Stimulated activated CD4-positive, alpha-beta T cell treated with anti-CD3 and anti-CD28 coated beads, Interleukin-2, amount 100 ng/mL, for 24 hours (primary cell): ENCODE data around the gene ESRRA.

Source experiments
- DNase-seq, 2 donors: peaks; one replicate each; pipeline ENCODE4 v3.0.0-alpha.2; 2020

Gene ESRRA

DNA sequence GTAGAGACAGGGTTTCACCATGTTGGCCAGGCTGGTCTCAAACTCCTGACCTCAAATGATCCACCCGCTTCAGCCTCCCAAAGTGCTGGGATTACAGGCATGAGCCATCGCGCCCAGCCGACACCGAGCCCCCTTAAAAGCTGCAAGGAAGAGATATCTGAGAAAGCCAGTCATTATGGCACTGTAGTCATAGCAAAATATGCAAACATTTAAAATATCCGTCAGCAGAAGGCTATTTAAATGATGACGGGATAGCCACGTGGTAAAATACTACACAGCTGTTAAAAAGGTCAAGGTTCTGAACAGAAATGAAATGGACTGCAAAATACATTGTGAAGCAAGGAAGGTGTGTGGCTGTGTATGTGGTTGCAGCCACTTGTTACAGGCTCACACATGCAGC is 28.2 kb downstream of the ESRRA start:
- DNase-seq: no peak

DNA sequence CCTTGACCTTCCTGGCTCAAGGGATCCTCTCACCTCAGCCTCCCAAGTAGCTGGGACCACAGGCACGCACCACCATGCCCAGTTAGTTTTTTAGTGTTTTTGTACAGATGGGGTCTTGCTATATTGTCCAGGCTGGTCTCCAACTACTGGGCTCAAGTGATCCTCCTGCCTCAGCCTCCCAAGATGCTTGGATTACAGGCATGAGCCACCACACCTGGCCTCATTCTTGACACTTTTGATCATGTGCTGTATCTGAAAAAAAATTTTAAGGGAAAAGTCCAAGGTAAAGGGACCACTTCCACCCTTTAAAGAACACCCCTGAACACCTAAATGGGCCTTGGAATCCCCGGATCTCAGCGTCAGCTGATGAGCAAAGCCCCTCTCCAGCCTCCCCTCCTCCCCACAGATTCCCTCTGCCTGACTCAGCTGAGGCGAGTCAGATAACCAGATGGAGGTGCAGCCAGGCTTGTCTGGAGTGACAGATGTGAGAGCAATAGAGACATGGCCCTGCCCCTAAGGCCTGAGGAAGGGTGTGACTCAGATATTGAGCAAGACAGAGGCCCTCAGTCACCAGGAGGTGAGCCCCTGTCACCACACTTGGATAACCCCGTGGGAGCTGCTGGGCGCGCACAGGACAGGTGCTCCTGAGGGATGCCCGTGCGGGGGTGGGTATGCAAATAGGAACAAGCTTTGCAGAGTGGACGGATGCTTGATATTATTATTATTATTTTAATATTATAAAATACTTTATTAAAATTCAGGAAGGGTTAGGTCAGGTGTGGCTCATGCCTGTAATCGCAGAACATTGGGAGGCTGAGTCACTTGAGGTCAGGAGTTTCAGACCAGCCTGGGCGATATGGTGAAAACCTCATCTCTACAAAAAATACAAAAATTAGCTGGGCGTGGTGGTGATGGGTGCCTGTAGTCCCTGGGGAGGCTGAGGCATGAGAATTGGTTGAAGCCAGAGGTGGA is 29.7 kb downstream of the ESRRA start:
- DNase-seq: peak; percentile 30 to 42

DNA sequence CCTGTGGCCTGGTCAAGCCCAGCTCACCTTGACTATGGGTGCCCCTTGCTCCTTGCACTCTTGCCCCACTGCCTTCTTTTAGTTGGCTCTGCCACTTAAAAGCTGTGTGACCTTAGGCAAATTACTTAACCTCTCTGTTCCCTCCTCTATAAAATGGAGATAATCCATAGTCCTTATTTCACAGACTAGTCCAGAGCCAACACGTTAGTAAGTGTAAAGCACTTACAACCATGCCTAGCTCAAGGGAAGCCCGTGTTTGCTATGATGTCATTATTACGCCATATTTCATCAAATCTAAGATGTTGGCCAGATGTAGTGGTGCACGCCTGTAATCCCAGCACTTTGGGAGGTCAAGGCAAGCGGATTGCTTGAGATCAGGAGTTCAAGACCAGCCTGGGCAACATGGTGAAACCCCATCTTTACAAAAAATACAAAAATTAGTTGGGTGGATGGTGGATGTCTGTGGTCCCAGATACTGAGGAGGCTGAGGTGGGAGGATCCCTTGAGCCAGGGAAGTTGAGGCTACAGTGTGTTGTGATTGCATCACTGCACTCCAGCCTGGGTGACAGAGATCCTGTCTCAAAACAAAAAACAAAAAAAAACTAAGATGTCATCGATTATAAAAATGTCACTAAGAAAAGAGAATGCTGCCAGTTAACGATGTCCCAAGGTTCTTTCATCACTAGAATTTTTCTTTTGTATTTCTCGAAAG is 32.4 kb downstream of the ESRRA start:
- DNase-seq: no peak

DNA sequence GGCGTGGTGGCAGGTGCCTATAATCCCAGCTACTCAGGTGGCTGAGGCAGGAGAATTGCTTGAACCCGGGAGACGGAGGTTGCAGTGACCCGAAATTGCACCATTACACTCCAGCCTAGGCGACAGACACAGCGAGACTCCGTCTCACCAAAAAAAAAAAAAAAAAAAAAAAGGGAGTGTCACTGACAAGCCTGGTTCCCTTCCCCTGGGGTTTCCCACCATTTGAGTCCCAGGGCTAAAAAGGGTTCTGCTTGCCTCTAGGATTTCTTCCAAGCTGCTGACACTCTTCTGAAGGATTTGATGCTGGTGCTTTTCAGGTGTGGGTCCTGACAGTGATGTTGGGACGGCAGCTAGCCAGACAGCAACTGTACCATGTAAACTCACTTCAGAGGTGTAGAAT is 33.4 kb downstream of the ESRRA start:
- DNase-seq: no peak

DNA sequence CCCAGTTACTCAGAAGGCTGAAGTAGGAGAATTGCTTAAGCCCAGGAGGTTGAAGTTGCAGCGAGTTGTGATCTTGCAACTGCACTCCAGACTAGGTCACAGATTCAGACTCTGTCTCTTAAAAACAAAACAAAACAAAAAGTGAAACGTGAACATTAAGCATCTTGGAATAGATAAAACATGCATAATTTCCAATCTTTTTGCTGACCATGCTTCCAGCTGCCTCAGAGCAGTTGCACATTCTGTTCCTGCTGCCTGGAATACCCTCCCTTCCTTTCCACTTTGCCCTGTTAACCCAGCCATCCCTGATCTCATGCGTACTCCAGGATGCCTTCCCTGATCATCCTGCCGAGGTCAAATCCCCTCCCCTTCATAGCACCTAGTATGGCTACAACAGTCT is 34.0 kb downstream of the ESRRA start:
- no peak for DNase-seq

DNA sequence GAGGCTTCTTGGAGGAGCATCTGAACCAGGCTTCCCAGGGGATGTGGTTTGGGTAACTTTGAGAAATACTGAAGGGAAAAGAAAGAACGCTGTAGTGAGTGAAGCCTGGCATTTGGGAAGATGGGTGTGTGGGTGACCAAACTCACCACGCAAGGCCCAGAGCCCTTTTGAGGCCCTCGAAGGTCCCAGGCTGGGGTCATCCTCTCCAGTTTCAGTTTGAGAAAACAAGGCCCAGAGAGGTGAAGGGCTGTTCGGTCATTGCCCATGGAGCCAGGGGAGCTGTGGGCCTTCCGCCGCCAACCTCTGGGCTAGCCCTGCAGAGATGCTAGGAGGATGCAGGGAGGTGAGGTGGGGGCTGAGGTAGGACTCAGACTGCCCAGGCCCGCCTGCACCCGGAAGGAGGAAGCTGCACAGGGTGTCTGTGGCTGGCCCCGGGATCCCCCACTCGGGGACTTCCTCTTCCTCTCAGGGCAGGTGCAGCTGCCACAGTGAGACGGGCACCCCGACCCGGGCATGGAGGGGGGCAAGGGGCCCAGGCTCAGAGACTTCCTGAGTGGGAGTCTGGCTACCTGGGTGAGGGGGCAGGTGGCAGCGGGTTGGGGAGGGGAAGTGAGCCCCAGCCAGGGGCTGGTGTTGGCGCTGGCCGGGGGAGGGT is 34.6 kb downstream of the ESRRA start, which contains the start of gene CCDC88B:
TSS of gene CCDC88B (plus strand) at position 451 of the 655 bp plus-strand sequence. CDS start at position 514, 63 bp downstream.
- DNase-seq: peak; percentile 81 to 84

DNA sequence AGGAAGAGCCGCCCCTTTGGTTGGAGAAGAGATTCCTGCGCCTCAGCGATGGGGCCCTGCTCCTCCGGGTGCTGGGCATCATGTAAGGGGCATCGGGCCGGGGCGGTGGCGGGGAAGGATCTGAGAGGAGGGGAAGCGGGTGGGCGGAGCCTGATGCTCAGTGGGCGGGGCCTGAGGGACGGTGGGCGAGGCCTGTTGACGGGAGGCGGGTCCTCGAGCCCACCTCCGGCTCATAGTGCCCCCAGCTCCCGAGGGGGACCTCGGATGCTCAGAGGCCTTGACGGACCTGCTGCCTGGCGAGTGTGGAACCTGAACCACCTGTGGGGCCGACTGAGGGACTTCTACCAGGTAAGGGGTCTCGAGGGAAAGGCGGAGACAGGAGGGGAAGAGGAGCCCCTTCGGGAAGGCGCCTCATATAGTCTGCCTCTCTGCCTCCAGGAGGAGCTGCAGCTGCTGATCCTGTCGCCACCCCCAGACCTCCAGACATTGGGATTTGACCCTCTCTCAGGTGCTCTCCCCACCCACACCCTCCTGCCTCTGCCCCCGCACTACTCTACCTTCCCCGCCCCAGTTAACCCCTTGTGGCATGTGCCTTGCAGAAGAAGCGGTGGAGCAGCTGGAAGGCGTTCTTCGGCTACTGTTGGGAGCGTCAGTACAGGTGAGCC is 35.5 kb downstream of the ESRRA start:
- DNase-seq: peak; percentile 83 to 90

DNA sequence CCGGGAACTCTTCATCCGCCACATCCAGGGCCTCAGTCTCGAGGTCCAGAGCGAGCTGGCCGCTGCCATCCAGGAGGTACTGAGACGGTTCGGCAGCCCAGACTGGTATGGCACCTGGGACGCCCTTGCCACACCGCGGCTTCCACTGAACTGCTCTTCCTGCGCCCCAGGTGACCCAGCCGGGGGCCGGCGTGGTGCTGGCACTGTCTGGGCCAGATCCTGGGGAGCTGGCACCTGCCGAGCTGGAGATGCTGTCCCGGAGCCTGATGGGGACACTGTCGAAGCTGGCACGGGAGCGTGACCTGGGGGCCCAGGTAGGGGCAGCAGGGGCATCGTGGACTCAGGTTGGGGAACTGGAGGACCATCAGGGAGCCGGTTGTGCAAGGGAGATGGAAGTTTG is 36.1 kb downstream of the ESRRA start:
- DNase-seq: no peak

DNA sequence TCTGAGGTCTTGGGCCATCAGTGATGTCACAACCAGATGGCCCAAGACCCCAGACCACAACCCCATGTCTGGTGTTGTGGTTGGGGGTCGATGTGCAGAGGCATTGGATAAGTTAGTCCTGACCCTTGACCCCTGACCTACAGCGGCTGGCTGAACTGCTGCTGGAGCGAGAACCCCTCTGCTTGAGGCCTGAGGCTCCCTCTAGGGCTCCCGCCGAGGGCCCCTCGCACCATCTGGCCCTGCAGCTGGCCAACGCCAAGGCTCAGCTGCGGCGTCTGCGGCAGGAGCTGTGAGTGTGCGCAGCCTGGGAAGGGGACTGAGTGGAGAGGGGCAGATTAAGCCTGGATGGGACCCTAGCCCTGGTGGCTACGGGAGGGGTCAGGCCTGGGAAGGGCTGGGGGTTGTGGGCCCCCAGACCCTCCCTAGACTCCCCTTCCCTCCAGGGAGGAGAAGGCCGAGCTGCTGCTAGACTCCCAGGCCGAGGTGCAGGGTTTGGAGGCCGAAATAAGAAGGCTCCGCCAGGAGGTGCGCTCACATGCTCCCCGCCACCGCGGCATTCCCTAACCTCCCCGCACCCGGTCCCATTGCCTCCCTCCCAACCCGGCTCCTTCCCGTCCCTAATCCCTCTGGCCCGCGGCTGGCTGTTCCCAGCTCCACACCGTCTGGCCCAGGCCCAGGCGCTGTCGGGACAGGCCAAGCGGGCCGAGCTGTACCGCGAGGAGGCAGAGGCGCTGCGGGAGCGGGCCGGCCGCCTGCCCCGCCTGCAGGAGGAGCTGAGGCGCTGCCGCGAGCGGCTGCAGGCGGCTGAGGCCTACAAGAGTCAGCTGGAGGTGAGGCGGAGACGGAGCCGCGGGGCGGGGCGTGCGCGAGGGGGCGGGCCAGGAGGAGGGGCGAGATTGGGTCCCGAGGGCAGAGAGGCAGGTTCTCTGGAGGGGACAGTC is 36.8 kb downstream of the ESRRA start:
- DNase-seq: peak; percentile 92 to 95

DNA sequence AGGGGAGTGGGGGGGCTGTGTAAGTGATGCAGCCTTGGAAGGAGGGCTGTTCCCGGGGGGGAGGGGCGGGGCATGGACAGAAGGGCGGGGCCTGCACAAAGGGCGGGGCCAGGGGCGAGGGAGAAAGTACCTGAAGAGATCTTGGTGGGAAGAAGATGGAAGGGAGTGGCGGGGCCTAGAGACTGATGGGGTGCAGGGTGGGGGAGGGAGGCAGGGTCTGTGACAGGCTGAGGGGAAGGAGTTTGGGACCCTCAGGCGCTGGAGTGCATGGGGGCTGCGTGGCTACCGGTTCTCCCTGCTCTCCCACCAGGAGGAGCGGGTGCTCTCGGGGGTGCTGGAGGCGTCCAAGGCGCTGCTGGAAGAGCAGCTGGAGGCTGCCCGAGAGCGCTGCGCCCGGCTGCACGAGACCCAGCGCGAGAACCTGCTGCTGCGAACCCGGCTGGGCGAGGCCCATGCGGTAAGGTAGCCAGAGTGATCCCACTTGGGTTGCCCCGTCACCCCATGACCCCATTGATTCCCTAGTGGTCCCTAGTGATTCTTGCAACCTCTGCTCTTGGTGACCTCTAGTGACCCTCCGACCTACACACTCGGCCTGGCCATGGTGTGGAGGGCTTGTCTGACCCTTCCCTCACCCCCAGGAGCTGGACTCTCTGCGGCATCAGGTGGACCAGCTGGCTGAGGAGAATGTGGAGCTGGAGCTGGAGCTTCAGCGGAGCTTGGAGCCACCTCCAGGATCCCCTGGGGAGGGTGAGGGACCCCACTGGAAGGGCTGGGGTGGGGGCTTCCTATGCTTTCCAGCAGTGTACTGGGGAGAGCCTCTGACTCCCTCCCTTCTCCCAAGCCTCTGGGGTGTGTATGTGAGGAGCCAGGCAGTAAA is 37.8 kb downstream of the ESRRA start:
- DNase-seq: no peak

DNA sequence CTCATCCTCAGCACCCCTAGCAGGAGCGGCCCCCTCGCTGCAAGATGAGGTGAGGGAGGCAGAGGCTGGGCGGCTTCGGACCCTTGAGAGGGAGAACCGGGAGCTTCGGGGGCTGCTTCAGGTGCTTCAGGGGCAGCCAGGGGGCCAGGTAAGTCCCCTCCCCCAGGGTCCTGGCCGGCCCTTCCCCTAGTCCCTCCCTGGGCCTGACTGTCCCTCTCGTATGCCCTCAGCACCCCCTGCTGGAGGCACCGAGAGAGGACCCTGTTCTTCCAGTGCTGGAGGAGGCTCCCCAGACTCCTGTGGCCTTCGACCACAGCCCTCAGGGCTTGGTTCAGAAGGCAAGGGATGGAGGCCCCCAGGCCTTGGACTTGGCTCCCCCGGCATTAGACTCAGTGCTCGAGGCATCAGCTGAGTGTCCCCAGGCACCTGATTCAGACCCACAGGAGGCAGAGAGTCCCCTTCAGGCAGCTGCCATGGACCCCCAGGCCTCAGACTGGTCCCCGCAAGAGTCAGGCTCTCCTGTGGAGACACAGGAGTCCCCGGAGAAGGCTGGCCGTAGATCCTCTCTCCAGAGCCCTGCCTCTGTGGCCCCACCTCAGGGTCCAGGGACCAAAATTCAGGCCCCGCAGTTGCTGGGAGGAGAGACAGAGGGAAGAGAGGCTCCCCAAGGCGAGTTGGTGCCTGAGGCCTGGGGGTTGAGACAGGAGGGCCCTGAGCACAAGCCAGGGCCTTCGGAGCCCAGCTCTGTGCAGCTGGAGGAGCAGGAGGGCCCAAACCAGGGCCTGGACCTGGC is 38.6 kb downstream of the ESRRA start:
- no peak for DNase-seq

DNA sequence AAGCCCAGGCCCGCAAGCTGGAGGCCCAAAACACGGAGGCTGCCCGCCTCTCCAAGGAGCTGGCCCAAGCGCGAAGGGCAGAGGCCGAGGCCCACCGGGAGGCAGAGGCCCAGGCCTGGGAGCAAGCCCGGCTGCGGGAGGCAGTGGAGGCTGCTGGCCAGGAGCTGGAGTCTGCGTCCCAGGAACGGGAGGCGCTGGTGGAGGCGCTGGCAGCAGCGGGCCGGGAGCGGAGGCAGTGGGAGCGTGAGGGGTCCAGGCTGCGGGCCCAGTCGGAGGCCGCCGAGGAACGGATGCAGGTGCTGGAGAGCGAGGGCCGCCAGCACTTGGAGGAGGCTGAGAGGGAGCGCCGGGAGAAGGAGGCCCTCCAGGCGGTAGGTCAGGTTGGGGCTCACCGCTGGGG is 39.5 kb downstream of the ESRRA start:
- no peak for DNase-seq

DNA sequence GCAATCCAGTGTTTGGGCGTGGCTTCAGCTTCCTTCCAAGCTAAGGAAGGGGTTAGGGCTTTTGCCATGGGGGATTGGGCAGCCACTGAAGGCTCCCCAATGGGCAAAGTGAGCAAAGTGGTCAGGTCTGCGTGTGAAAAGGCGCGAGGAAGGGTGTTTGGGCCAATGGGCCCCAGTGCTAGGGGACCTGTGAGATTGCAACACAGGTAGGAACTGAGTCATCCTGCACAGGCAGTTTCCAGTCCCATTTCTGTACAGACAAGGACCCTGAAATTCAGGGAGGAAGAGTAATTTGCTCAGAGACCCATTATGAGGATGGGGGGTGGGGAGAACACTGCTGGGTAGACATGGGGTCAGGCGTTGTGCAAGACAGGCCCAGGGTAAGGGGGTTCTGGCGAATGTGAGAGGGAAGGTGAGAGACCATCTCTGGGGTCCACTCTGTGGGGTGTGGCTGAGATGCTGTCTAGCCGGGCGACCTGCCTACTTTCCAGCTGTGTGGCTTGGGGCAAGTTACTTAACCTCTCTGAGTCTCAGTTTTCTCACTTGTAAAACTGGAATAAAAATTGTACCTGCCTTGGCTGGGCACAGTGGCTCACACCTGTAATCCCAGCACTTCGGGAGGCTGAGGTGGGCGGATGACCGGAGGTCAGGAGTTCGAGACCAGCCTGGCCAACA is 42.0 kb downstream of the ESRRA start:
- DNase-seq: no peak

DNA sequence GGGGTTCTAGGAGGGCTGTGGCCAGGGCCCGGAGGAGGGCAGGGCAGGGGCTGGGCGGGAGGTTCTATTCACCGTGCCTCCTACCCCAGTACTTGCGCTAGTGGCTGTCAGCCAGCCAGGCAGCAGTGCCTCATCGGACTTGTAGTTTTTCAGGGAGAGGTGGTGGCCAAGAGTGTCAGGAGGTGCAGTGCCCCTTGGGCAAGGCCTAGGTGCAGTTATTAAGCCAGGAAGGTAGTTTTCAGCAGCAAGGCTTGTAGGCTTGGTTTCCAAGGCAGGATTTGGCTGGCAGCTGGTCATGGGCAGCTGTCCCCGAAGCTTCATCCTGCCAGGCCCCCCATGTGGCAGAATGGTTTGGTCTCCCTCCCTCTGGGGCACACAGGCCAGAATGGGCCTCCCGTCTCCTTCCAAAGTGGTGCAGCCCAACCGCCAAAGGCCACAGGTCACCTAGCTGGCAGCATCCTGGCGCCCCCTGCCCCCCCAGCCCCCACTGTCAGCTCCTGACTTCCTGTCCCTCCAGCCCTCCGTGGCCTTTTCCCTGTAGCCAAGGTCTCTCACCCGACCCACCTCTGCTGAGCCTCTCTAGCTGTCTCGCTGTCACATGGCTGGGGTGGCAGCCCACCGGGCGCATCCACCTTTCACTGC is 43.2 kb downstream of the ESRRA start:
- DNase-seq: no peak

DNA sequence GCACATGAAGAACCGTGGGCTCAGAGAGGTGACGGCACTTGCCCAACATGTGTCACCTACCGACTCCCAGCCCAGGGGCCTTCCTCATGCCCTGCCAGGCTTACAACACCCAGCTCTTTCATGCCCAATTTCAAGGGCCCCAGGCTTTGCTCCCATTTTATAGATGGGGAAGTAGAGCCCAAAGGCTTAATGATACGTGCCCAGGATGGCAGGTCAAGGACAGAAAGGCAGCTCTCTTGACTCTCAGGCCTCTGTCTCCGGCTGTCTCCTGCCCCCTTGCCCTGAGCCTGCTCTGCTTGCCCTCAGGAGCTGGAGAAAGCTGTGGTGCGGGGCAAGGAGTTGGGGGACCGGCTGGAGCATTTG is 43.7 kb downstream of the ESRRA start:
- DNase-seq: no peak

DNA sequence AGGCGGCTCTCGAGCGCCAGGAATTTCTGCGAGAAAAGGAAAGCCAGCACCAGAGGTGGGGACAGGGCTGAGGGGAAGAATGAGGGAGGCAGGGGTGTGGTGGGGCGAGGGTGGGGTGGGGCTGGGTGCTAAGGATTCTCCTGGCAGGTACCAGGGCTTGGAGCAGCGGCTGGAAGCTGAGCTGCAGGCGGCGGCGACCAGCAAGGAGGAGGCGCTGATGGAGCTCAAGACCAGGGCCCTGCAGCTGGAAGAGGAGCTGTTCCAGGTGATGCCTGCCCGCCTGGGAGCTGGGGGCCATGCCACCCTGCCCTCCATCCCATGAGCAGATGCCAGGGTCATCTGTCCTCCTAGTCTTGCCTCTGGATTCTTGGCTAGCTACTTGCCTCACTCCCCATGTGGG is 44.1 kb downstream of the ESRRA start:
- no peak for DNase-seq

DNA sequence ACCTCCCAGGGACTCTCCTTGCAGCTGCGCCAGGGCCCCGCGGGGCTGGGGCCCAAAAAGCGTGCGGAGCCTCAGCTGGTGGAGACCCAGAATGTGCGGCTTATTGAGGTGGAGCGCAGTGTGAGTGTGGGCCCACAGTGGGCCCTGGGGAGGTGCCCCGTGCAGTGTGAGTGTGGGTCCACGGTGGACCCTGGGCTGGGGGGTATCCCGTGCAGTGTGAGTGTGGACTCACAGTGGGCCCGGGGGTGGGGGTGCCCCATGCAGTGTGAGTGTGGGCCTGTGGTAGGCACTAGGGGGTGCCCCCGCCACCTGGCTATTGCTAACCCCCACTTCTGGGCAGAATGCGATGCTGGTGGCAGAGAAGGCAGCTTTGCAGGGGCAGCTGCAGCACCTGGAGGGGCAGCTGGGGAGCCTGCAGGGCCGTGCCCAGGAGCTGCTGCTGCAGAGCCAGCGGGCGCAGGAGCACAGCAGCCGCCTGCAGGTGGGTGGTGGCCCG is 45.9 kb downstream of the ESRRA start:
- no peak for DNase-seq
